ENCODE results near the gene LYPD5.

Gene LYPD5, protein sequence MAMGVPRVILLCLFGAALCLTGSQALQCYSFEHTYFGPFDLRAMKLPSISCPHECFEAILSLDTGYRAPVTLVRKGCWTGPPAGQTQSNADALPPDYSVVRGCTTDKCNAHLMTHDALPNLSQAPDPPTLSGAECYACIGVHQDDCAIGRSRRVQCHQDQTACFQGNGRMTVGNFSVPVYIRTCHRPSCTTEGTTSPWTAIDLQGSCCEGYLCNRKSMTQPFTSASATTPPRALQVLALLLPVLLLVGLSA

DNA sequence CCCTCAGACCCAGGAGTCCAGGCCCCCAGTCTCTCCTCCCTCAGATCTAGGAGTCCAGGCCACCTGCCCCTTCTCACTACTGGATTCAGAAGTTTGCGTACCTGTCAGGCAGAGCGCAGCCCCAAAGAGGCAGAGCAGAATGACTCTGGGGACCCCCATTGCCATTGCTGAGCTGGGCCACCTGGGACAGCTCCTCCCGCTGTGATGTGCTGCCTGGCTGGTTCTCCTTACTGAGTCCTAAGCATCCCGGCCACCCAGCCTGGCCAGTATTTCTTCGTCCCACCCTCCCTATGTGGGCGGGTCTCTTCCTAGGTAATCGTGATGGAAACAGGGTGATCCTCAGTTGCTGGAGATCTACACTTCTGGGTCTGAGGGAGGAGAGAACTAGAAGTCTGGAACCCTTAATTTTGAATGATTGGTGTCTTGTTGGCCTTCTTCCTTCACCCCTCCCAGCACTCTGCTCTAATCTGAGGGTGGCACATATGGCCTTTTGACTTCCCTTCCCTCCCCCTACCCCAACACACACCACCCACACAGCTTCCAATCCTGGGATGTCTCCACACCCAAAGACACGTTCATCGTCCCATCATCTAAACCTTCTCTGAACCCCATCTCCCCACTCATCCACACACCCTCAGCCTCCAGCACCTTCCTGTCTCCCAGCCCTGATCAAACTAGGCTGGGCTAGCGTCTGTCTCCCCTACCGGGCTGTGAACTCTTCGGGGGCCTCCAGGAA is at the start of gene LYPD5:
LYPD5 (minus strand) TSS at position 232 of the 736 bp plus-strand sequence; CDS start at position 165, 67 bp downstream.
- no peak for FAIRE-seq
- DNase-seq (ENCODE audit: insufficient read length, low spot score), result no peak

DNA sequence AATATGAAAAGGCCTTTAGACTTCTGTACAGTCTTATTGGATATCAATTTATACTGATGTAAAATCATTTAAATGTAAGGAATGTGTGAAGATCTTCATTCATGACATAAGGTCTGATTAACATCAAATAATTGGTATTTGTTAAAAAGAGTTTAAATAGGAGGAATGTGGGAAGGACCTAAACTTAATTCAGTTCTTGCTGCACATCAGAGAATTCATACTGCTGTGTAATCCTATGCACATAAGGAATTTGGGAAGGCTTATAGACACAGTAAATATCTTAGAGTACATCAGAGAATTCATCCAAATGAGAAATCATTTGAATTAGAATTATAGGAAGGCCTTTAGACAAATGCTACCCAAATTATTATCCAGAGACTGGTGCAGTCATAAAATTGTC is 46.6 kb upstream of the LYPD5 start:
- FAIRE-seq, result no peak
- DNase-seq (ENCODE audit: insufficient read length, low spot score), result no peak
- TF ChIP-seq, protein P1, sequence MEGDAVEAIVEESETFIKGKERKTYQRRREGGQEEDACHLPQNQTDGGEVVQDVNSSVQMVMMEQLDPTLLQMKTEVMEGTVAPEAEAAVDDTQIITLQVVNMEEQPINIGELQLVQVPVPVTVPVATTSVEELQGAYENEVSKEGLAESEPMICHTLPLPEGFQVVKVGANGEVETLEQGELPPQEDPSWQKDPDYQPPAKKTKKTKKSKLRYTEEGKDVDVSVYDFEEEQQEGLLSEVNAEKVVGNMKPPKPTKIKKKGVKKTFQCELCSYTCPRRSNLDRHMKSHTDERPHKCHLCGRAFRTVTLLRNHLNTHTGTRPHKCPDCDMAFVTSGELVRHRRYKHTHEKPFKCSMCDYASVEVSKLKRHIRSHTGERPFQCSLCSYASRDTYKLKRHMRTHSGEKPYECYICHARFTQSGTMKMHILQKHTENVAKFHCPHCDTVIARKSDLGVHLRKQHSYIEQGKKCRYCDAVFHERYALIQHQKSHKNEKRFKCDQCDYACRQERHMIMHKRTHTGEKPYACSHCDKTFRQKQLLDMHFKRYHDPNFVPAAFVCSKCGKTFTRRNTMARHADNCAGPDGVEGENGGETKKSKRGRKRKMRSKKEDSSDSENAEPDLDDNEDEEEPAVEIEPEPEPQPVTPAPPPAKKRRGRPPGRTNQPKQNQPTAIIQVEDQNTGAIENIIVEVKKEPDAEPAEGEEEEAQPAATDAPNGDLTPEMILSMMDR (IDR thresholded peaks at IDR 0.05; ENCODE audit: insufficient read depth, missing control alignments), result no peak

More for the DNA sequence above, at the start of gene LYPD5:
- TF ChIP-seq, protein P1 (IDR thresholded peaks at IDR 0.05; ENCODE audit: insufficient read depth, missing control alignments), result no peak

DNA sequence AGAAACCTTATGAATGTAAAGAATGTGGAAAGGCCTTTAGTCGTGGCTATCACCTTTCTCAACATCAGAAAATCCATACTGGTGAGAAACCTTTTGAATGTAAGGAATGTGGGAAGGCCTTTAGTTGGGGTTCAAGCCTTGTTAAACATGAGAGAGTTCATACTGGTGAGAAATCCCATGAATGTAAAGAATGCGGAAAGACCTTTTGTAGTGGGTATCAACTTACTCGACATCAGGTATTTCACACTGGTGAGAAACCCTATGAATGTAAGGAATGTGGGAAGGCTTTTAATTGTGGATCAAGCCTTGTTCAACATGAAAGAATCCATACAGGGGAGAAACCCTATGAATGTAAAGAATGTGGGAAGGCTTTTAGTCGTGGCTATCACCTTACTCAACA is 45.6 kb upstream of the LYPD5 start:
- no peak for DNase-seq (ENCODE audit: insufficient read length, low spot score)
- no peak for FAIRE-seq
- TF ChIP-seq, protein P1 (IDR thresholded peaks at IDR 0.05; ENCODE audit: insufficient read depth, missing control alignments), result no peak

DNA sequence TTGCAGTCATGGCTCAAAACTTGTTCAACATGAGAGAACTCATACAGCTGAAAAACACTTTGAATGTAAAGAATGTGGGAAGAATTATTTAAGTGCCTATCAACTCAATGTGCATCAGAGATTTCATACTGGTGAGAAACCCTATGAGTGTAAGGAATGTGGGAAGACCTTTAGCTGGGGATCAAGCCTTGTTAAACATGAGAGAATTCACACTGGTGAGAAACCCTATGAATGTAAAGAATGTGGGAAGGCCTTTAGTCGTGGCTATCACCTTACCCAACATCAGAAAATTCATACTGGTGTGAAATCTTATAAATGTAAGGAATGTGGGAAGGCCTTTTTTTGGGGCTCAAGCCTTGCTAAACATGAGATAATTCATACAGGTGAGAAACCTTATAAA is 45.0 kb upstream of the LYPD5 start:
- FAIRE-seq, result no peak
- TF ChIP-seq, protein P1 (IDR thresholded peaks at IDR 0.05; ENCODE audit: insufficient read depth, missing control alignments), result no peak
- no peak for DNase-seq (ENCODE audit: insufficient read length, low spot score)

DNA sequence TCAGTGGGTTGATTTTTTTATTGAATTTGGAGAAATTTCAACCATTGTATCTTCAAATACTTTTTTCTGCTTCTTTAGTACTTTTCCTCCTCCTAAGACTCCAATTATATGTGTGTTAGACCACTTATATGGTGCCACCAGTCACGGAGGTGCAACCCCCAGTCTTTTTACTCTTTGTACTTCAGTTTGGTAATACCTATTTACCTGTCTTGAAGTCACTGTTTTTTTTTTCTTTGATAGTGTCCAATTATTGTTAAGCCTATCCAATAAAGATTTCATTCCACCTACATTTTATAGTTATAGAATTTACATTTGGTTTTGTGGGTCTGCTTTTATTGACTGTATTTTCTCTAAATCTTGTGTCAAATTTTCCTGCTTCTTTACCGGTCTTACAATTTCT is 39.8 kb upstream of the LYPD5 start:
- DNase-seq (ENCODE audit: insufficient read length, low spot score), result no peak
- TF ChIP-seq, protein P1 (IDR thresholded peaks at IDR 0.05; ENCODE audit: insufficient read depth, missing control alignments), result no peak
- FAIRE-seq, result no peak

DNA sequence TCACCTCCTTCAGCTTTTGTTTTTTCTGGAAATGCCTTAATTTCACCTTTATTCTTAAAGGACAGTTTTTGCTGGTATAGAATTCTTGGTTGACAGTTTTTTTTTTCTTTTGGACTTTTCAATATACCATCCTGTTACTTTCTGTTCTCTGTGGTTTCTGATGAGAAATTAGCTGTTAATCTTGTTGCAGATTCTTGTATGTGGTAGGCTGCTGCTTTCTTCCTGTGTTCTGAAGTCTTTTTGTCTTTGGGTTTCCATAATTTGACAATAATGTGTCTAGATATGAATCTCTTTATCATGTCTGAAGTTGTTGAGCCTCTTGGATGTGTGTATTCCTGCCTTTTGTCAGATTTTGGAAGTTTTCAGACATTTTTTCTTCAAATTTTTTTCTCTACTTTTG is 36.9 kb upstream of the LYPD5 start:
- no peak for DNase-seq (ENCODE audit: insufficient read length, low spot score)
- FAIRE-seq, result no peak
- TF ChIP-seq, protein P1 (IDR thresholded peaks at IDR 0.05; ENCODE audit: insufficient read depth, missing control alignments), result no peak

All from D721Med (cell line).